Transverse colon (tissue), 3 donors: ENCODE data around the gene PLAC1.

Source experiments
- EP300 ChIP-seq: sonication (generic); formaldehyde crosslinking; IDR thresholded peaks from one replicate; pipeline ENCODE4 v1.6.1; 2017; ENCODE audit warnings: antibody characterized with exemption, low read depth
- POLR2A ChIP-seq: fragments of 450-650 bp; IDR thresholded peaks from one replicate; pipeline ENCODE4 v1.6.1; 2016; ENCODE audit warnings: antibody characterized with exemption, mild to moderate bottlenecking, moderate library complexity
- TF ChIP-seq, protein P1 (sequence below), 5 experiments: fragments of 200-600 bp in 3 of 5; fragments of 450-650 bp in 2 of 5; sonication (generic) in 3 of 5; IDR thresholded peaks; 1 replicate in 2 of 5; 2 replicates in 3 of 5; pipeline ENCODE4 v1.5.1; 2016 to 2017; ENCODE audit warnings: antibody characterized with exemption in 5 of 5, inconsistent platforms in 3 of 5, mild to moderate bottlenecking in 2 of 5, moderate library complexity in 1 of 5

- TF ChIP-seq, protein P1, sequence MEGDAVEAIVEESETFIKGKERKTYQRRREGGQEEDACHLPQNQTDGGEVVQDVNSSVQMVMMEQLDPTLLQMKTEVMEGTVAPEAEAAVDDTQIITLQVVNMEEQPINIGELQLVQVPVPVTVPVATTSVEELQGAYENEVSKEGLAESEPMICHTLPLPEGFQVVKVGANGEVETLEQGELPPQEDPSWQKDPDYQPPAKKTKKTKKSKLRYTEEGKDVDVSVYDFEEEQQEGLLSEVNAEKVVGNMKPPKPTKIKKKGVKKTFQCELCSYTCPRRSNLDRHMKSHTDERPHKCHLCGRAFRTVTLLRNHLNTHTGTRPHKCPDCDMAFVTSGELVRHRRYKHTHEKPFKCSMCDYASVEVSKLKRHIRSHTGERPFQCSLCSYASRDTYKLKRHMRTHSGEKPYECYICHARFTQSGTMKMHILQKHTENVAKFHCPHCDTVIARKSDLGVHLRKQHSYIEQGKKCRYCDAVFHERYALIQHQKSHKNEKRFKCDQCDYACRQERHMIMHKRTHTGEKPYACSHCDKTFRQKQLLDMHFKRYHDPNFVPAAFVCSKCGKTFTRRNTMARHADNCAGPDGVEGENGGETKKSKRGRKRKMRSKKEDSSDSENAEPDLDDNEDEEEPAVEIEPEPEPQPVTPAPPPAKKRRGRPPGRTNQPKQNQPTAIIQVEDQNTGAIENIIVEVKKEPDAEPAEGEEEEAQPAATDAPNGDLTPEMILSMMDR (IDR thresholded peaks at IDR 0.05), result no peak
- no peak for TF ChIP-seq POLR2A
- no peak for TF ChIP-seq EP300
These were observed 34.7 kb upstream of the PLAC1 start for GRCh38 chrX:134692990-134693389.
